Endometrial microvascular endothelial cells (primary cell): ENCODE results near the gene ADPRHL1. TPM values are rescaled to one million over a fixed set of nuclear protein-coding genes. Genes with fewer than 3 reads are reported as not detected.

ENCODE experiments used
- in situ Hi-C: cut with HindIII; loops from 2 replicates; pipeline ENCODE4 v1.10.0; 2017; ENCODE audit warnings: low sequenced_read_pairs, low pct_unique_long_range_greater_than_20kb; ENCODE audit errors: inconsistent ontology term
- total RNA-seq: library from RNA; depleted of rRNA; stranded (reverse); fragments of >200 nt; gene quantifications from one replicate; pipeline ENCODE4 v1.2.3, GENCODE V29; 2015; ENCODE audit errors: inconsistent ontology term

Gene ADPRHL1
- total RNA-seq, 1 donor from 2014 or later: 17.5 TPM

DNA sequence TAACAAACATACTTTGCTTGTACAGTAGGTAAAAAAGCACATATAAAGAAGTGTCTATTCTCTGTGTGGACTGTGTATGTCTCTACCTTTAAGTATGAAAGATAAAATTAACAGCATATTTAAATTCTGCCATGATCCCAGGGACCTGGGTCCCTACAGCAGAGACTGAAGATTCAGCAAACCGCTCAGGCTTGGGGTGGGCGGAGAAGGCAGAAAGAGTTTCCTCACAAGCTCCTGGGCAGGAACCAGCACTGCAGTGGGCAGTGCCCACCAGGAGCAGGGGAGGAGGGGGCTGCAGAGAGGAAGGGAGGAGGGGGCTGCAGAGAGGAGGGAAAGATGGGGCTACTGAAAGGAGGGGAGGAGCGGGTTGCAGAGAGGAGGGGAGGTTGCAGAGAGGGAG, 44.7 kb downstream of the ADPRHL1 start:
- in situ Hi-C loops: no loop called here

DNA sequence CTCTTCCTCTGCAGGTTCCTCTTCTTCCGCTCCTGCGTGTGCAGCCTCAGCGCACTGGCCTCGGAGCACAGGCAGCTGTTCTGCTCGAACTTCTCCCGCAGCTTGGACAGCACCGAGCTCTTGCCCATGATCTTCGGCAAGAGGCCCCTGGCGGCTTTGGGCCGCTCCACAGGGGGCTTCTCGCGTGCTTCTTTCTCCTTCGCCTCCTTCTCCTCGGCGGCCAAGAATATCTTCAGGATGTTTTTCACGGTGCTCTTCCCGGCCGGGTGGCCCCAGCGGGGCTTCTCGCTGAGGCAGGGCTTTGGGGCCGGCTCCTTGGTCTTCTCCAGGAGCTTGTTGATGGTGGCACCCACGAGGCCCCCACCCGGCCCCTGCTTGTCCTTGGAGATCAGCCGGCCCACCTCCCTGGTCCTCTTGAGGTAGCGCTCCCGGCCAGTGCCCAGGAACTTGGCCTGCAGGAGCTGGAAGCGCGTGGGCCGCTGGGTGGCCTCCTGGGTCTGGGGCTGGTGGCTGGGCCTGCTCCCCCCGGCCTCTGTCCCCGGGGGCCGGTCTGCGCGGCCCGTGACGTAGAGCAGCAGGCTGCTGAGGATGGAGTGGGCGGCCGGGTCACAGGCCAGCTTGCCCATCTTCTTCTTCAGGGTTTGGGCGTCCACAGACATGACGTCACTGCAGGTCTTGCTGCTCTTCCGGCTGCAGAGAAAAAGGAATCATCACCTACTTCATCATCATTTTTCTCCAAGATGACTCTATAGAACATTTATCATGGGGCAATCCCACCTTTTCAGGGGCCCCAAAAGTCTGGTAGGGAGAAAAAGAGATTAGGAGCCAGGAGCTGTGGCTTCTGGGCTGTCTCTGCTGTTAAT, 45.5 kb downstream of the ADPRHL1 start:
- in situ Hi-C loops: no loop called here

DNA sequence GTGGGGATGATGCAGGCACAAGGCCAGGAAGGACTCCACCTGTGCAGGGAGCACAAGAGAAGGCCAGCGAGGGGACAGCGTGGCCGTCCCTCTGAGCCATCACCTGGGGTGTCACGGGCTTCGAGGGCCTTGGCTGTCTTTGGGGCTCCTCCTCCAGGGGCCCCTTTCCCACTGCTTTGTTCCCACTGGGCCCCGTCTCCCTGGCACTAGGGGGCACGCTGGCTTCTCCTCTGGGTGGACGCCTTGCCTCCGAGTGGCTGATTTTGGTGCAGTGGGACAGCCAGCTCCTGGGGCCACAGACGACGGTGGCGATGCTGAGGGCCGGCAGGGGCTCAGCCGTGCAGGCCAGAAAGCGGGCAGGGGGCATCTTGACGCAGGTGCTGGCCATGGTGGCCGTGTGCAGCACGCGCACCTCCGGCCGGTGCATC, 46.2 kb downstream of the ADPRHL1 start:
- in situ Hi-C loops: no loop called here

DNA sequence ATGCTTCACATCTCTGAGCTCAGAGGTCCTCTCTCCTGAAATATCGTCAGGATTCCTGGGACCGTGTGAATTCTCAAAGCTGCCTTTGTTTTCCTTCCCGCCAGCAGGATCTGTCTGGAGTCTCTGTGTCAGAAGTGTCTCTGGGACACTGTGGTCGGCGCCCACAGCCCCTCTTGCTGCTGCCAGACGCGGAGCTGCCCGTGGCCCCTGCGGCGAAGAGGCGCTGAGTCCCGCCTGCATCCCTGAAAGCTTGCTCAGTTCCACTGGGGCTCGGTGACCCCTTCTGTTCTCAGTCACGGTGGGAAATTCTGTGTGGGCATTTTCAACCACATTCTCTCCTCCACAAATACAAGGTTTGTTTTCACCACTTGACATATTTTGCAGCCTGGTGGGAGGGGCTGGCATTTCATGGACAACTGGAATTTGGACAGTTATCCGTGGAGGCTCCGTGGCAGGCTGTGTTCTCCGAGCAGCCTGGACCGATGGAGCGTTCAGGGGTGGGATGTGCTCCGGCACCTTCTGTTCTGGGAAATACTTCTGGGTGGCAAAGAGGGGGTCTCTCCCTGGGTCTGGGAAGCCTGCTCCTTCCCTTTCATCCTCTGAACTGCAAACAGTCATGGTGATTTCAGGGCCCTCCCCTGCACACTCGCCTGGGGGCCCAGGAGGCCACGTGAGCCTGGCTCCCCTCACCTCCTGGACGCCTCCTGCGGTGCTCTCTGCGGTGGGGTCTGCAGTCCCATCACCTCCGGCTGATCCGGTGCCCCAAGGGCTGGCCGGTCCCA, 46.8 kb downstream of the ADPRHL1 start:
- in situ Hi-C loops: no loop called here

DNA sequence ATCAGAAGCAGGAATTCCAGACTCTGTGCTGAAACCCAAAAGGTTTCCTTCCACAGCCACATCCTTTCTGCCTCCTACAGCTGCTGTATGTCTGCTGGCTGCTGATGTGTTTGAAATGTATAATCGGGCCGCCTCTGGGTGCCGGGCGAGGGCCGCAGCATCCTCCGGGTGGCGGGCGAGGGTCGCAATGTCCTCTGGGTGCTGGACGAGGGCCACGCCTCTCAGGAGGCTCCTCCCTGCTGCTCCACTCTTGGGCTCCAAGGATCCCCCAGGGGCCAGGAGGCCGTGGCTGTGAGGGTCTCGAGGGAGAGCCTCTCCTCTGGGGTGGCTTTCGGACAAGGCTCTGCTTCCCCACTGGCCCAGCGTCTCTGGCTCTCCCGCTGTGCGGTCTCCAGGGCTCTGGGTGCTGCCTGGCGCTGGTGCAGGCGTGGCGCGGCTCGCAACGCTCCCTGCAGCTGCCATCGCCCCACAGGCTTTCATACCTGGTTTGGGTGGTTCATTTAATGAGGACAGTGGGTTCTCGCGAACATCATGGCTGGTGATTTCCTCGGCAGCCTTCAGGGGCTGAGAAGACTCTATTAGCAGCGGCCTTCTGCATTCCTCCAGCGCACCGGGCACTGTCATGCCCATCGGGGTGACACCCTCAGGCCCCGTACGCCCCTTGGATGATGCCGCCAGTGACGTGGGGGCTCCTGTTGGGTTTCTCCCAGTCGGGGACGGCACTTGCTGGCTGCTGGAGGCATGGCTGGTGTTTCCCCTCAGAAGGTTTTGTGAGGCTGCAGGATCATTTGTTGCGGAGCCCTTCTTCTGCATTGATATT, 47.6 kb downstream of the ADPRHL1 start:
- in situ Hi-C loops: no loop called here

DNA sequence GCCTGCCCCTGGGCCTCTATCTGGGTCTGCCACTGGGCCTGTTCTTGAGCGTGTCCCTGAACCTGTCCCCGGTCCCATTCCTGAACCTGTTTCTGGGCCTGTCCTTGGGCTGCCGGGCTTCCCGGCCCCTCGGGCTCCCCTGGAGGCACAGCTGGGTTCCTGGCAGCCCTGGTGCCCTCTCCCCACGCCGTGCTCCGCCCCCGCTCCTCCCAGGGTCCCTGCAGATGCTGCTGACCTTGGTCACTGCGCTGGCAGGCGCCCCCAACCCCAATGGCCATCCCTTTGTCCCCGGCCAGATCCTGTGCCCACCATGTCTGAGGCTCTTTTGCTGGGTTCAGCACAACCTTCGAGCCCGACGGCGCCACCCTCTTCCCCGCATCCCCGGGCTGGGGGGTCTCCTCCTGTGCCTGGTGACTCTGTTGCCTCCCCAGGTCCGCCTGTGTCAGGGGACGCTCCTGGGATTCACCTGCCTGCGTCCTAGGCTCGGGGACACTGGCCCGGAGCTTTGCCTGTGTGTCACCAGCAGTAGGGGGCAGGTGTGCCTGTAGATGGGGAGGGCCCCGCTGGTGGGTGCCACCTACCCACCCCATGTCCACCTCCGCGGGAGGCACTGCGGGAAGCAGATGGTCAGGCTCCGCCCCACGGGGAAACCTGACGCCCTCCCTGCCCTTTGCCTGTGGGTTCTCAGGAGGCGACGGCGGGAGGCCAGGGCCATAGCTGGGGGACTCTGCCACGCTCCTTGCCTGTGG, 48.4 kb downstream of the ADPRHL1 start:
- in situ Hi-C loops: no loop called here

DNA sequence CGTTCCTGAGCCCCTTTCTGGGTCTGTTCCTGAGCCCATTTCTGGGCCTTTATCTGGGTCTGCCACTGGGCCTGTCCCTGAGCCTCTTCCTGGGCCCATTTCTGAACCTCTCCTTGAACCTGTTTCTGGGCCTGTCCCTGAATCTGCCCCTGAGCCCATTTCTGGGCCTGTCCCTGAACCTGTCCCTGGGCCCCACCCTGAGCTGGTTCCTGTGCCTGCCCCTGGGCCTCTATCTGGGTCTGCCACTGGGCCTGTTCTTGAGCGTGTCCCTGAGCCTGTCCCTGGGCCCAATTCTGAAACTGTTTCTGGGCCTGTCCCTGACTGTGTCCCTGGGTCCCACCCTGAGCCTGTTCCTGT, 48.9 kb downstream of the ADPRHL1 start:
- in situ Hi-C loops: no loop called here

DNA sequence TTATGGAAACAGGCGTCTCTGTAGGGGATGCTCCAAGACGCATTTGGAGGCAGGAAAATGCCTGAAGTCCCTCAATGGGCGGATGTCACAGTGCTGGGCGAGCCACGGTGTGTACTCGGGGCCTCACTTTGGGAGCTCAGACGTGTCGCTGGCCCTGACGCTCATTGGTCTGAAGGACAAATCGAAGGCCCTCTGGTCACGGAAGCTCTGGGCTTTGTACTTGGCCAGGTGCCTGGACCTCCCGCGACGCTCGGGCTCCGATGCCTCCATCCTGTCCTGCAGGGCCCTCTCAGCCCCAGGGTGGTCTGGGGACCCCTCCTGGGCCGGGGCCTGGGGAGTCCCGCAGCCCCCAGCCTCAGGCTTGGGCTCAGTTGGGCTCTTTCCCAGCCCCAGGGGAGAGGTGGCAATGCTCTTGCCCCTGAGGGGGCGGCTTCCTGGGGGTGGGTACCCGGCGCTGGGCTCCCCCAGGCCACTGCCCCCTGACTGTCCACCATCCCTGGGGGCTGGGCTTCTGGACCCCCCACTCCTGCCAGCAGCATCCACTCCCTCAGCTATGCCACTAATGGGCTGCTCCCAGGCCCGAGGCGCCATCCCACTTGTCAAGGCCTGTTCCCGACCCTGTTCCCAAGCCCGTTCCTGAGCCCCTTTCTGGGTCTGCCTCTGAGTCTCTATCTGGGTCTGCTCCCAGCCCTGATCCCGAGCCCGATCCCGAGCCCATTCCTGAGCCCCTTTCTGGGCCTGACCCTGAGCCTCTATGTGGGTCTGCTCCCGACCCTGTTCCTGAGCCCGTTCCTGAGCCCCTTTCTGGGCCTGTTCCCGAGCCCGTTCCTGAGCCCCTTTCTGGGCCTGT, 49.8 kb downstream of the ADPRHL1 start:
- in situ Hi-C loops: no loop called here

DNA sequence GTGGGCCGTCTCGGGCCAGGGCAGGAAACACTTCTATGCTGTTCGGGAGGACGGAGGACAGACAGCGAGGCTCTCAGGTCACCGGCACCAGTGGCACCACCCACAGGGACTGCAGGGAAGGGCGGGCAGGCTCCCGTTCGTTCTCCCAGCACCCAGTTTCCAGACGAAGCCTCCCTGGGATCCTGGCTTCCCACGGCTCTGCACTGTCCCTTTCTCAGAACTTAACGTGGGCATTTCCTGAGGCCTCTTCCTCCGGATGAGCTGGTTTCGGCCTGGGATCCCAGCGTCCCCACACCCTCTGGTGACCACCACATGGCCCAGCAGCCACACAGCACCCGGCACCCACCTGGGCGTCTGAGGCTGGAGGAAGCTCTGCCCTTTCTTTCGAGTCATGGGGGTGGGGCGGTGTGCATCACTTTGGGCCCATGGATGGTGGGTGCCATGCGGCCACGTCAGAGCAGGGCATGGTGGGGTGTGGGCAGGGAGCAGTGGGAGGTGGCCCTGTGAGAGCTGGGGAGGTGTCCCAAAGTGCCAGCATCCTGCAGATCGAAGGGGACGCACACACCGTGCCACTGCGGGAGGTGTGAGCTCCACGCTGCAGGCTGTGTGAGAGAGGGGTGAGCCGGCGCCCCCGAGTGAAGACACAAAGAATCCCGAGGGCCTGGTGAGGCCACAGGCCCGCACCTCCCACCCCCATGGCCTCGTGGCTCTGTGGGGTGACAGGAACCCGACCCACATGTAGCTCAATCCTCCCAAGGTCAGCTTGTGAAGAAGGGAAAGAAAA, 50.6 kb downstream of the ADPRHL1 start:
- in situ Hi-C loops: no loop called here

DNA sequence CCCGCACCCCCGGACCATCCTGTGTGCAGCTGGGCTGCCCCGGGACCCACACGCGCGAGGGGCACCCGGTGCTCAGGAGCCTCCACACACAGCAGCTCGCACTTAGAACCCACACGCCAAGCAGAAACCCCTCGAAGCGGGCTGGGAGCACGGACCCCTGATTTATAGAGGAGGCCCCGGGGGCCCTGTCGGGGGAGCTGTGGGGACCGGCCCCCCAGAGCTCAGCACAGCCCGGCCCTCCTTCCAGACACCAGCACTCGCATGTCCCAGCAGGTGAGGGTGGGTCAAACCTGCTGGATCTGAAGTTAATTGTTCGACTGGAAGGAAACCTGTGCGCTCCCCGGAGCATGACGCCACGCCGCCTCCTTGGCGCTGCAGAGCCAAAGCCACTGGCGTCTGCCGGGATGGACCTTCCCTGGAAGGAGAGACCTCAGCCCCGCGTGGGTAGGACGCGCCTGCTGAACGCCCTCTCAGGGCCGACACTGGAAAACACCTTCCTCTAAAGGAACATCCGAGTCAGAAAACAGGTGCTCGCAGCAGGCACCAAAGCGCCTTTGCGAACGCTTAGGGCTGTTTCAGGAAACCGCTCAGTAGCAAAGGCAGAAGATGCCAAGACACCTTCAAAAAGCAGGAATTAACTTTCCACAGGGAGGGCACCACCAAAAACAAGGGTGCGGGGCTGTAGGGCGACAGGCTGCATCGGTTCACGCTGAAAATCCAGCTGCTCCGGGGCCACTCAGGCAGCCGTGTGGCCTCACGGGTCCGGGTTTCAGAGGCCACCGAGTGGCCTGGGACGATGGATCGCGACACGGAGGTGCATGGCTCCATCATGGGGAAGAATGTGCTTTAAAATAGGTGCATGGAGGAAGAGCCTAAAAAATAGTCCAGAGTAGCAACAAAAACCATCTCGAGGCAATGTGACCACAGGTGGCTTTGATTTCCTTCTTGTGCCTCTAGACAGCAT, 51.6 kb downstream of the ADPRHL1 start:
- in situ Hi-C loops: no loop called here

DNA sequence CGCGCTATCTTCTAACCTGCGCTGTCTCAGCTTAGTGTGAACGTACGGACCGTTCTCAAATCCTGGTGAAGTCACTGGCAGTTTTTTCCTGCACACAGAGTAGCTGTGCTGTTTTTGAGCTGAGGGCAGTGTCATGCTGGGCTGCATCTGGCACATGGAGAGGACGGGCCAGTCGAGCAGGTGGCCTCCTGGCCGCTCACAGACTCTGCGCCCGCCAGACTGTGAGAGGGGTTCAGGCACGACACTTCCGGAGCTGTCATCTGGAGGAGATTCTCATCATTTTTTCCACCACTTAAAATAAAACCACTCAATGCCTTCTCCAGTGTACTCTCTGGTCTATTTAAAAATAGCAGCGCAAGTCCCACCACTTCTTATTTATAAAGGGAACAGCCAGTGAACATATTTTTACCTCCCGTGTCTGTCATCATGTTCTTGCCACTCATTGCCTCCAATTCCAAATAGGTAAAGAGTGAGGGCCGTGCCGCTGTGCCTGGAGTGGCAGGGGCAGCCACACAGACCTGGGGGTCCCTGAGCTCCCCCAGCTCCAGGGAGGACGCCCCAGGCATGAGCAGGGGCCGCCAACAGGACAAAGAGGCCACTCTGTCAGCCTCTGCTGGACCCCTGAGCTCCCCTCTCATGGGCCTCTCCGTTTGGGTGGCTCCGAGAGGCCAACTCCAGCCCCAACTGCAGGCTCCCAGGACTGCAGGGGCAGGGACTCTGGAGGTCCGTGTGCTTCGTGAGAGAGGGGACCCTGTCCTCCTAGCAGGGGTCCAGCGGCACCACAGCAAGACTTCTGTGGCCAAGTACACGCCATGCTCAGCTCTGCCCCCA, 52.5 kb downstream of the ADPRHL1 start:
- in situ Hi-C loops: no loop called here

DNA sequence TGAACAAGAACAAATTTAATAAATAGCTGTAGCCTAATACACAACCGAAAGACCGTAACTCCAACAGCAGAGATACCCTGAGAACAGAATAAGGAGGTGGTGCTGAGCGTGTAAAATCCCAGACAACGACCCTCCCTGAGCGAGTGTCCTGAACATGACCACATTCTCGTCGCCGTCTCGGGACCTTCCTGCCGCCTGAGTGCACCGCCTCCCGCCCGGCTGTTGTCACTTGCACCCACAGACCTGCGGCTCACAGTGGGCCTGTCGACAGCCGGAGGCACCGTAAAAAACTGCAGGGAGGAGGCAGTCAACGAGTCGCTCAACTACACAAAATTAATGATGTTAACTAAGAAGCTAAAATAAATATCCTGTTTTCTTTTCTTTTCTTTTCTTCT, 53.5 kb downstream of the ADPRHL1 start:
- in situ Hi-C loops: no loop called here

DNA sequence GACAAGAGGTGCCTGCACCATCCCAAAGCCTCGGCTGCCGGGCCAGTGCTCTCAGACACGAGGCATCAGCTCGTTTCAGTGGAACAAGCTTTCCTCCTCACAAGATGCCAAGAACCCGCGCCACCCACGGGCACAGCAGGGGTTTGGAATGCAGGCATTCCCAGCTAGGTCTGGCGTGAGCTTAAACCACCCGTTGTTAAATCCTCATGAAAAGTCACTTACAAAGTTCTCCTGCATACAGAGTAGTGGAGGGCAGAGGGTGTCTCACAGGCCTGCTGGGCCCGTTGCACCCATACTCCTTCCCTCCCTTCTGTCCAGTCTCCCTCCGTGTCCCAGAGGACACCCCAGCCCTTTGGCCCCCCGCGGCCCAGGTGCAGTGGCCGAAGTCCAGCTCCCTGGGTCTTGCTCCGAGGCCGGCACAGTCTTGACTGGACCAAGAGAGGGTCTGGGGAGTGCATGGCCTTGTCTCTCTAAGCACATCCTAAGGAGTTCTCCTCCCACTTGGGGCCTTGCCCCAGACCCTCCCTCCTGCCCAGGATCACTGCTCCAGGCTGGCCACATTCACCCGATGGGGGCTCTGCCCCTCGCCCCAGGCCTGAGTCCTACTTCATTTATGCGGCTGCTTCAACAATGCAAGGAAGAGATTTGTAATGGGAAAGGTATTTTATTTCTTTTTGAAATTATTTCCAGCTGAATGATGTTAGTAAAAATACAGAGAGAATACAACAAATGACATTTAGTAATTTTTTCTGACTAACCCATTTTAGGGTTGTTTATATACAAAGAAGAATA, 54.1 kb downstream of the ADPRHL1 start:
- in situ Hi-C loops: no loop called here

DNA sequence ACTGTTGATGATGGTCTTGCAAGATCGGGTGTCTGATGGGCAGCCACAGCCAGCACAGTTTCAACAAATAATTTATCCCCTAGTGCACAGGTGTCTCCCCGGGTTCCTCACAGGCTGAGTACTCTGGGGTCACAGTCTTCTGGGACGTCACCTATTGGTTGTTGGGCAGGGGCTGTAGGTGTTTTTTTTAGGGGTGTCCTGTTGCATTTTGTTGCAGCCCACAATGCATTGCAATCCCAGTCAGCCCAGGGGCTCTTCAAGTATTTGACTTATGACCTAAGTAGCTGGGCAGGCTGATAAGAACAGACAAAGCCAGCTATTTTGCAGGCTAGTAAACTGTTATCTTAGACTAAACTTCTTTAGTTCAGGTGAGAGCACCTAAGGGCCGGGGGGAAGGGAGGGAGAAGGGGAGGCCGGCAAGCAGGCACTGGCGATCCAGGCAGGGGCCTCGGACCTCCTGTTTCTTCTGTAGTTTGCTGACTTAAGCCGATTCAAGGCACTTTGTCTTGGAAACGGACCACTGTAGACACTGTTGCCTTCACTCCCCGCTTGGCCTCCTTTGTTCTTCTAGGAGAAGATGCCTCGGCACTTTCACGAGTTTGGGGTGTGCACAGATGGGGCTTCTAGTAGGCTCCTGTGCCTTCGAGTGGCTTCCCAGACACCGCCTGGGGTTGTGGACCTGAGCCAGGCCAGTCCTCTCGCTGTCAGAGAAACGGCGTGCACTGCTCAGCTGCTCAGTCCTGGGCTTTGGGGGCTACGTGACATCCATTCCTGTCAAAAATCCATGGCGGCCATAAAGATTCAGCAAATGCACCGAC, 55.5 kb downstream of the ADPRHL1 start:
- in situ Hi-C loops: no loop called here
